Aorta (tissue), 5 donors: ENCODE results near the gene TMEM53. TPM values are rescaled to one million over a fixed set of nuclear protein-coding genes. Genes with fewer than 3 reads are reported as not detected.

ENCODE experiments used
- ATAC-seq: fragments of 200-7000 bp; cut with Tn5 transposase; one replicate; pipeline ENCODE4 v1.9.1; 2022; ENCODE audit warnings: moderate library complexity; ENCODE audit not compliant: low FRiP score
- DNase-seq, 2 donors: peaks; one replicate each; pipeline ENCODE4 v3.0.0-alpha.2; 2020
- H3K27ac ChIP-seq, 2 donors: one replicate each; pipeline ENCODE4 v1.5.1; 2013; ENCODE audit warnings: low read length in 2 of 2, mild to moderate bottlenecking in 2 of 2, moderate library complexity in 2 of 2, control low read depth in 1 of 2, inconsistent platforms in 1 of 2, low read depth in 1 of 2
- H3K27me3 ChIP-seq, 2 donors: one replicate each; pipeline ENCODE4 v1.6.1; 2013; ENCODE audit warnings: control low read depth in 1 of 2, low read length in 1 of 2, mild to moderate bottlenecking in 1 of 2, moderate library complexity in 1 of 2; ENCODE audit not compliant: insufficient read depth in 2 of 2, control insufficient read depth in 1 of 2
- H3K36me3 ChIP-seq, 2 donors: one replicate each; pipeline ENCODE4 v1.6.1; 2013; ENCODE audit warnings: control low read depth in 1 of 2, low read length in 1 of 2, mild to moderate bottlenecking in 1 of 2; ENCODE audit not compliant: insufficient read depth in 2 of 2, control insufficient read depth in 1 of 2
- H3K4me1 ChIP-seq, 2 donors: one replicate each; pipeline ENCODE4 v1.6.1; 2013; ENCODE audit warnings: low read length in 2 of 2, control low read depth in 1 of 2, mild to moderate bottlenecking in 1 of 2, moderate library complexity in 1 of 2; ENCODE audit not compliant: insufficient read depth in 2 of 2, control insufficient read depth in 1 of 2
- H3K4me3 ChIP-seq, 2 donors: one replicate each; pipeline ENCODE4 v1.5.1; 2013; ENCODE audit warnings: low read length in 2 of 2, control low read depth in 1 of 2, mild to moderate bottlenecking in 1 of 2
- H3K9me3 ChIP-seq: one replicate; pipeline ENCODE4 v1.6.1; 2013; ENCODE audit warnings: mild to moderate bottlenecking, low read length; ENCODE audit not compliant: control insufficient read depth
- WGBS, 2 donors: extraction: QIAGEN DNeasy Blood & Tissue Kit; methylation state at CpG; one replicate each; pipeline ENCODE4 v1.1.7; 2013; 5-methylcytosine and 5-hydroxymethylcytosine counted together
- intact Hi-C, 2 donors: fragments of 100-400 bp; cut with DNase I; formaldehyde crosslinking; loops; one replicate each; pipeline versions ENCODE4 v1.14.2 to v1.15.0; 2022
- polyA plus RNA-seq, 2 donors: library from polyadenylated mRNA; stranded (reverse); fragments of 200-250 nt; gene quantifications; one replicate each; pipeline ENCODE4 v1.2.3, GENCODE V29; 2013
- total RNA-seq, 2 donors: library from RNA; stranded (reverse); fragmentation: NEBNext Ultra II Directional; extraction: Animal tissue kit (Norgen Biotek cat#: 25700); gene quantifications; one replicate each; pipeline ENCODE4 v1.2.1, GENCODE V29; 2021
- donor health status: healthy with polysubstance abuse.
- donor health status: Bipolar disorder and iron deficiency.
- donor health status: DM: no; HTN: no; CAD: no.
- donor health status: DM: no; HTN: no; CAD: no.
- donor health status: DM: yes; HTN: yes; CAD: no.

The TMEM53 gene
- total and polyA plus RNA-seq, 4 donors: 5.4 to 9.9 (median 7.5) TPM

DNA sequence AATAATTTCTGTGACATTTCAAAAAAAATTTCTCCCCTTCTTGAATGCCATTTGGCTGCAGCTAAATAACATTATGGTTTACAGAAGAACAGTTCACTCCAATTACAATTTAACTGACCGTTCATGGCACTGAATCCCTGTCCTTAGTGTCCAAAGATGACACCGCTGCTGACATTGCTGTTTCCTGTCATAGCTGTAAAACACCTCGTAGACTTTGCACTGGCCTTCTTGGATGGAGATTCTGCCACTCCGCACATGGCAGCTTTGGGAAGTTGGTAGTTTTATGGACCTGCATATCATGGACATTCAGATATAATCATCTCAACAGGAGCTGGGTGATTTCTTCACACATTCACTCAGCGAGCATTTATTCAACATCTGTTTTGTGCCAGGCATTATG, 5.2 kb upstream of the TMEM53 start:
- DNase-seq: no peak
- intact Hi-C loops: no loop called here
- WGBS, 2 donors: 92% methylated on average over 5 of the region's 5 CpGs
- no peak for ATAC-seq
- Histone ChIP-seq H3K27me3 (no peaks in the 10 kb centered on the region), H3K36me3 (no peaks in the 10 kb centered on the region), H3K4me1 (peaks cover 0 to 2% of the 10 kb centered on the region in 2 donors), H3K9me3 (no peaks in the 10 kb centered on the region), H3K27ac (no peak overlapping the region), H3K4me3 (no peak overlapping the region)

- Histone ChIP-seq H3K27me3 (no peaks in the 10 kb centered on the region), H3K27ac (no peak overlapping the region), H3K36me3 (no peaks in the 10 kb centered on the region), H3K4me1 (peaks cover 0 to 2% of the 10 kb centered on the region in 2 donors), H3K4me3 (no peak overlapping the region), H3K9me3 (no peaks in the 10 kb centered on the region)
- DNase-seq (no peak), ATAC-seq (no peak)
- intact Hi-C loops: no loop called here
- 85% methylated on average over 4 of the region's 4 CpGs for WGBS, 2 donors
Observed at GRCh38 chr1:44678626-44679025, 4.3 kb upstream of the TMEM53 start.

GRCh38 chr1:44678120-44678519, 3.8 kb upstream of the TMEM53 start:
- ATAC-seq: no peak
- no peak overlapping the region for H3K27ac ChIP-seq
- WGBS, 2 donors: 91 to 94% methylated on average over 2 of the region's 2 CpGs

DNA sequence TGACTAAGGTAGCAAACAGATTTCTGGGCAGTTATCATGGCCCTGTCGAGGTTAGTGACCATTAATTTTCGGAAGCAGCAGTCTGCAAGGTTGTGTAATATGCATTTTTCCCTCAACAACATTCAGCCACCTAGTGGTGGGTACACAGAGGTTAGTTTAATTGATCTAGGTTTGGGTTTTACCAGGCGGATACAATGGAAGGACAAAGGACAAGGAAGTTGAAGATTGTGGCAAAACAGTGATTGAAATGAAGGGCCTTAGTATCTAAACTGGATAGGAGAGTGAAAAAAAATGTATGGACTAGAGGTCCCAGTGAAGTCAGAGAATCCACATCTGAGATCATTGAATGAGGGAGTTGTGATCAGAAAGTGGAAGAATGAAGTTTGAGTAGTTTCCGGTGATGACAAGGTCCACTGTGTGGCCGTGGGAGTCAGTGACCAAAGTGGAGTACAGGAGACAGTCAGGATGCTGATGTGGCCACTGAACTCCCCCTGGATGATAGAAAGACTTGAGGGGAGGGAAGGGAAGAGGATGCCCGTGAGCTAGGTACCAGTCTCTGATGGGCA, 3.0 kb upstream of the TMEM53 start:
- no peak overlapping the region for H3K27ac ChIP-seq
- intact Hi-C loops: no loop called here
- 68 to 72% methylated on average over 6 of the region's 6 CpGs for WGBS, 2 donors

More at GRCh38 chr1:44678120-44678519, 3.8 kb upstream of the TMEM53 start:
- no peaks in the 10 kb centered on the region for H3K27me3 ChIP-seq
- H3K9me3 ChIP-seq: no peaks in the 10 kb centered on the region
- H3K4me1 ChIP-seq: peaks cover 0 to 4% of the 10 kb centered on the region in 2 donors
- DNase-seq: no peak
- intact Hi-C loops: no loop called here
- no peak overlapping the region for H3K4me3 ChIP-seq
- H3K36me3 ChIP-seq: no peaks in the 10 kb centered on the region

GRCh38 chr1:44676484-44677200, 2.4 kb upstream of the TMEM53 start:
- H3K4me1 ChIP-seq: peaks cover 0 to 4% of the 10 kb centered on the region in 2 donors
- 79 to 88% methylated on average over 5 of the region's 5 CpGs for WGBS, 2 donors
- H3K27ac ChIP-seq: no peak overlapping the region
- intact Hi-C loops: no loop called here
- H3K36me3 ChIP-seq: no peaks in the 10 kb centered on the region
- H3K4me3 ChIP-seq: no peak overlapping the region
- H3K27me3 ChIP-seq: no peaks in the 10 kb centered on the region
- H3K9me3 ChIP-seq: no peaks in the 10 kb centered on the region
- no peak for DNase-seq
- no peak for ATAC-seq

More for the DNA sequence above, 3.0 kb upstream of the TMEM53 start:
- H3K36me3 ChIP-seq: no peaks in the 10 kb centered on the region
- H3K4me1 ChIP-seq: peaks cover 0 to 4% of the 10 kb centered on the region in 2 donors
- no peaks in the 10 kb centered on the region for H3K27me3 ChIP-seq
- DNase-seq: no peak
- no peak overlapping the region for H3K4me3 ChIP-seq
- H3K9me3 ChIP-seq: no peaks in the 10 kb centered on the region
- no peak for ATAC-seq

GRCh38 chr1:44675186-44675585, 905 bp upstream of the TMEM53 start:
- Histone ChIP-seq H3K4me1 (peaks cover 0 to 4% of the 10 kb centered on the region in 2 donors), H3K9me3 (no peaks in the 10 kb centered on the region)
- intact Hi-C loops: no loop called here

GRCh38 chr1:44673675-44674112, 587 bp downstream of the TMEM53 start:
- H3K4me1 ChIP-seq: peaks cover 0 to 4% of the 10 kb centered on the region in 2 donors
- peak overlapping the region; percentile 42 to 51 for H3K4me3 ChIP-seq
- no peaks in the 10 kb centered on the region for H3K27me3 ChIP-seq
- intact Hi-C loops: no loop called here
- 1% methylated on average over 16 of the region's 16 CpGs for WGBS, 2 donors
- H3K27ac ChIP-seq: peak overlapping the region; percentile 50 to 92
- H3K36me3 ChIP-seq: no peaks in the 10 kb centered on the region
- H3K9me3 ChIP-seq: no peaks in the 10 kb centered on the region
- ATAC-seq (peak; percentile 22), DNase-seq (no peak)

More at GRCh38 chr1:44675186-44675585, 905 bp upstream of the TMEM53 start:
- no peaks in the 10 kb centered on the region for H3K27me3 ChIP-seq
- H3K4me3 ChIP-seq: no peak overlapping the region
- no peaks in the 10 kb centered on the region for H3K36me3 ChIP-seq
- ATAC-seq: no peak
- DNase-seq: no peak
- 89 to 90% methylated on average over 7 of the region's 7 CpGs for WGBS, 2 donors
- H3K27ac ChIP-seq: no peak overlapping the region

GRCh38 chr1:44672961-44673674, 1.2 kb downstream of the TMEM53 start:
- Histone ChIP-seq H3K27ac (peak overlapping the region; percentile 50 to 92), H3K4me3 (peak overlapping the region; percentile 42 to 51), H3K9me3 (no peaks in the 10 kb centered on the region), H3K4me1 (peaks cover 0 to 4% of the 10 kb centered on the region in 2 donors), H3K36me3 (no peaks in the 10 kb centered on the region), H3K27me3 (no peaks in the 10 kb centered on the region)
- intact Hi-C loops: no loop called here
- ATAC-seq: no peak
- no peak for DNase-seq
- WGBS, 2 donors: 56 to 65% methylated on average over 14 of the region's 14 CpGs
